Natural killer cell (primary cell): ENCODE measurements around the gene SNRPA. TPM values are rescaled to one million over a fixed set of nuclear protein-coding genes. Genes with fewer than 3 reads are reported as not detected.

ENCODE experiments used
- ATAC-seq, 3 donors: fragments of 150-1000 bp in 2 of 3; fragments of 200-7000 bp in 1 of 3; cut with Tn5 transposase; 1 replicate in 1 of 3; 2 replicates in 2 of 3; pipeline ENCODE4 v1.10.0; 2021; ENCODE audit warnings: mild to moderate bottlenecking in 2 of 3, moderate library complexity in 2 of 3
- DNase-seq, 2 donors: peaks; one replicate each; pipeline versions ENCODE4 v3.0.0 to v3.0.0-alpha.2; 2013 to 2021; ENCODE audit warnings: mixed read lengths in 1 of 2
- H3K27ac ChIP-seq: one replicate; pipeline ENCODE4 v1.5.1; 2013; ENCODE audit warnings: mild to moderate bottlenecking, low read length
- H3K27me3 ChIP-seq: one replicate; pipeline ENCODE4 v1.6.1; 2013; ENCODE audit warnings: low read length; ENCODE audit not compliant: control insufficient read depth, insufficient read depth
- H3K36me3 ChIP-seq: one replicate; pipeline ENCODE4 v1.6.1; 2013; ENCODE audit warnings: low read length; ENCODE audit not compliant: control insufficient read depth, insufficient read depth
- H3K4me1 ChIP-seq: one replicate; pipeline ENCODE4 v1.6.1; 2013; ENCODE audit warnings: low read length; ENCODE audit not compliant: control insufficient read depth, insufficient read depth
- H3K4me3 ChIP-seq: one replicate; pipeline ENCODE4 v1.5.1; 2013; ENCODE audit warnings: low read length
- H3K9me3 ChIP-seq: one replicate; pipeline ENCODE4 v1.6.1; 2013; ENCODE audit warnings: low read length; ENCODE audit not compliant: control insufficient read depth, insufficient read depth
- H3K27ac Mint-ChIP-seq, 2 donors: one replicate each; pipeline ENCODE4 v1.8.0; 2022; ENCODE audit warnings: mild to moderate bottlenecking in 2 of 2, mixed read lengths in 2 of 2, moderate library complexity in 1 of 2
- H3K27me3 Mint-ChIP-seq, 2 donors: one replicate each; pipeline ENCODE4 v1.8.0; 2022; ENCODE audit warnings: low read depth in 2 of 2, mixed read lengths in 2 of 2
- H3K36me3 Mint-ChIP-seq: one replicate; pipeline ENCODE4 v1.8.0; 2022; ENCODE audit warnings: mixed read lengths
- H3K4me1 Mint-ChIP-seq, 2 donors: one replicate each; pipeline ENCODE4 v1.8.0; 2022; ENCODE audit warnings: mixed read lengths in 2 of 2
- H3K4me3 Mint-ChIP-seq: one replicate; pipeline ENCODE4 v1.8.0; 2022; ENCODE audit warnings: mild to moderate bottlenecking, moderate library complexity, mixed read lengths
- H3K9me3 Mint-ChIP-seq, 2 donors: one replicate each; pipeline ENCODE4 v1.8.0; 2022; ENCODE audit warnings: mixed read lengths in 2 of 2
- WGBS: methylation state at CpG from one replicate; pipeline ENCODE4 v1.1.7; 2013; ENCODE audit warnings: missing lambda C conversion rate; ENCODE audit not compliant: insufficient coverage; 5-methylcytosine and 5-hydroxymethylcytosine counted together
- intact Hi-C: fragments of 100-400 bp; cut with micrococcal nuclease; formaldehyde crosslinking; loops from one replicate; pipeline ENCODE4 v1.14.2; 2022
- total RNA-seq, 4 donors: library from RNA; stranded (reverse); fragments of 120-200 nt in 1 of 4; gene quantifications; one replicate each; pipeline versions ENCODE4 v1.2.3 to v1.2.4, GENCODE V29; 2013 to 2022
- TF ChIP-seq, protein P1 (sequence below): fragments of 200-600 bp; IDR thresholded peaks from one replicate; pipeline ENCODE4 v1.8.0; 2022; ENCODE audit warnings: antibody characterized with exemption

Gene SNRPA
- total RNA-seq, 3 donors from 2014 or later (not counting 1 experiment from before 2014, with no cell fraction given): 56.2 to 65.9 (median 60.9) TPM

GRCh38 chr19:40739030-40739839, 11.8 kb upstream of the SNRPA start:
- Histone ChIP-seq H3K36me3 (peaks cover 29% of the 10 kb centered on the region), H3K4me3 (no peak overlapping the region), H3K27me3 (no peaks in the 10 kb centered on the region), H3K9me3 (no peaks in the 10 kb centered on the region), H3K27ac (no peak overlapping the region), H3K4me1 (no peaks in the 10 kb centered on the region)
- Mint-ChIP-seq H3K9me3 (no peaks in the 10 kb centered on the region), H3K27me3 (no peaks in the 10 kb centered on the region), H3K4me1 (no peaks in the 10 kb centered on the region), H3K27ac (no peak overlapping the region), H3K36me3 (peaks cover under 1% of the 10 kb centered on the region), H3K4me3 (no peak overlapping the region)
- TF ChIP-seq, protein P1, sequence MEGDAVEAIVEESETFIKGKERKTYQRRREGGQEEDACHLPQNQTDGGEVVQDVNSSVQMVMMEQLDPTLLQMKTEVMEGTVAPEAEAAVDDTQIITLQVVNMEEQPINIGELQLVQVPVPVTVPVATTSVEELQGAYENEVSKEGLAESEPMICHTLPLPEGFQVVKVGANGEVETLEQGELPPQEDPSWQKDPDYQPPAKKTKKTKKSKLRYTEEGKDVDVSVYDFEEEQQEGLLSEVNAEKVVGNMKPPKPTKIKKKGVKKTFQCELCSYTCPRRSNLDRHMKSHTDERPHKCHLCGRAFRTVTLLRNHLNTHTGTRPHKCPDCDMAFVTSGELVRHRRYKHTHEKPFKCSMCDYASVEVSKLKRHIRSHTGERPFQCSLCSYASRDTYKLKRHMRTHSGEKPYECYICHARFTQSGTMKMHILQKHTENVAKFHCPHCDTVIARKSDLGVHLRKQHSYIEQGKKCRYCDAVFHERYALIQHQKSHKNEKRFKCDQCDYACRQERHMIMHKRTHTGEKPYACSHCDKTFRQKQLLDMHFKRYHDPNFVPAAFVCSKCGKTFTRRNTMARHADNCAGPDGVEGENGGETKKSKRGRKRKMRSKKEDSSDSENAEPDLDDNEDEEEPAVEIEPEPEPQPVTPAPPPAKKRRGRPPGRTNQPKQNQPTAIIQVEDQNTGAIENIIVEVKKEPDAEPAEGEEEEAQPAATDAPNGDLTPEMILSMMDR: no peak
- whole genome bisulfite sequencing: 91% methylated on average over 22 of the region's 22 CpGs
- ATAC-seq (no peak), DNase-seq (no peak)
- intact Hi-C loops: no loop called here

DNA sequence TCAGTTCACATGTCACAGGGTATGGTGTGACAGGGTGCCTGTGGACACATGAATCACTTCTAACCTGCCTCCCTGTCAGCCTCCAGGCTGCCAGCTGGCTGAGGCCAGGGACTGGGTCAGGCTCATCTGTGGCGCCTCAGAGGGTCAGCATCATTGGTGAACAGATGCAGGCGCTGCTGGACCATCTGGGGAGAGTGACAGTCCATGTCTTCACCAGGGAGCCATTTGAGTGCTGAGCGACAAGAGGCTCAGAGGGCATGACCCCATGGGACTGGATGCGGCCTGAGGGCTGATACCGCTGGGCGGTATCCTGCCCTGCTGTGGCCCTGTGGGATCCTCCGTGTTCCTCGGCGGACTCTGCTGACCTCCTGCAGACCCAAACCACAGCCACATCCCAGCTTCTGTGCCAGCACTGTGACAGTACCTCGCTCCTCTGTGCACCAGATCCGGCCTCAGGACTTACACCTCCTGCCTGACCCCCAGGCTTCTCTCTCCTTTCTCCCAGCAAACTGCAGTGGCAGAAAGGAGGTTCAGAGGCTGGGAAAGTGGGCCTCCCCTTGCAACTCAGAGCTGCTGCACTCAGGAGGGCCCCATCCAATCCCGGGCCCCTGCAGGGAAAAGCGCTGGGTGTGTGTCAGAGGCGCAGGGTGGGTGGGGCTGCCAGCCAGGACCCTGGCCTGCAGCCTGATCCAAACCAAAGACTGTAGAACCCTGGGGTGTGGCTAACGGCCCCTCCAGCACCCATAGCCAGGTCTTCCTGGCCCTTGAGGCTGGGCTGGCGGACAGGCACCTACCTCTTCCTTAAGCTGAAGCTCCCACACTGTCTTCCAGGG, 10.9 kb upstream of the SNRPA start:
- Histone ChIP-seq H3K27me3 (no peaks in the 10 kb centered on the region), H3K4me3 (no peak overlapping the region), H3K9me3 (no peaks in the 10 kb centered on the region), H3K36me3 (peaks cover 25% of the 10 kb centered on the region), H3K4me1 (no peaks in the 10 kb centered on the region), H3K27ac (no peak overlapping the region)
- DNase-seq (no peak), ATAC-seq (no peak)
- H3K4me3 Mint-ChIP-seq: no peak overlapping the region
- TF ChIP-seq, protein P1: no peak
- no peak overlapping the region for H3K27ac Mint-ChIP-seq
- H3K36me3 Mint-ChIP-seq: no peaks in the 10 kb centered on the region
- intact Hi-C loops: no loop called here
- WGBS: 91% methylated on average over 16 of the region's 16 CpGs
- no peaks in the 10 kb centered on the region for H3K27me3 Mint-ChIP-seq
- no peaks in the 10 kb centered on the region for H3K9me3 Mint-ChIP-seq
- no peaks in the 10 kb centered on the region for H3K4me1 Mint-ChIP-seq

DNA sequence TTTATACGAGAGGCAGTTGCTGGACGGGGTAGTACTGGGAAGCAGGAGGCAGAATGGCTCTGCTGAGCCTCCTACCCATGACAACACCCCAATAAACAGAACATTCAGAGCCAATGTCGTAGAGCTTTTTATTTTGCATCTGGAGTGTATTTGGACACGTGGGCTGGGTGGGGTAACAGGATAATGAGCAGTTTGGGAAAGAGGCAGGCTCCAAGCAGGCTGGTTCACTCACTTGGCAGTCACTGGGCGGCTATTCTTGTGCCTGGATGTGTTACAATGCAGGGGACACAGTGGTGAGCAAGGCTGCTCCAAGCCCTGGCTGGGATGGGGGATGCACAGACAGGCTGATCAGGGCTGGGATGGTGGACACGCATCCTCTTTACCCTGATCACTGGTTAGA, 10.3 kb upstream of the SNRPA start:
- Histone ChIP-seq H3K36me3 (peaks cover 19% of the 10 kb centered on the region), H3K9me3 (no peaks in the 10 kb centered on the region), H3K27me3 (no peaks in the 10 kb centered on the region), H3K4me1 (no peaks in the 10 kb centered on the region), H3K4me3 (no peak overlapping the region), H3K27ac (no peak overlapping the region)
- intact Hi-C loops: no loop called here
- H3K27ac Mint-ChIP-seq: no peak overlapping the region
- H3K4me1 Mint-ChIP-seq: no peaks in the 10 kb centered on the region
- no peaks in the 10 kb centered on the region for H3K27me3 Mint-ChIP-seq
- ATAC-seq (no peak), DNase-seq (no peak)
- WGBS: 91% methylated on average over 6 of the region's 6 CpGs
- no peaks in the 10 kb centered on the region for H3K36me3 Mint-ChIP-seq
- TF ChIP-seq, protein P1: no peak
- H3K9me3 Mint-ChIP-seq: no peaks in the 10 kb centered on the region
- no peak overlapping the region for H3K4me3 Mint-ChIP-seq
